ENCODE results near the gene EMC8. TPM values are rescaled to one million over a fixed set of nuclear protein-coding genes. Genes with fewer than 3 reads are reported as not detected.

EMC8 gene
- total and polyA plus RNA-seq, 2 of the 8 experiments (the other 6 are each of a cell fraction or from before 2014, with no cell fraction given), result 52.2 to 69.7 TPM

GRCh38 chr16:85798283-85798776 is 1.0 kb downstream of the EMC8 start:
- FAIRE-seq, result no peak
- Histone ChIP-seq H3K9me3 (ENCODE audit: insufficient read depth in 2 of 2, low read depth in 1 of 2, low read length in 1 of 2) (no peaks in the 10 kb centered on the region), H3K79me1 (ENCODE audit: low read depth, low read length) (peaks cover 11% of the 10 kb centered on the region), H2AK5ac (ENCODE audit: low read depth, low read length) (no peak overlapping the region), H3K23me2 (ENCODE audit: low read depth, low read length) (peaks cover 6% of the 10 kb centered on the region), H3K27ac (ENCODE audit: low read depth, low read length) (0 out of 2 replicates have a peak overlapping the region, but pooled peaks have one; percentile 58), H3K18ac (ENCODE audit: extremely low read depth, low read length) (no peak overlapping the region), H3K9ac (replicated peaks in 1 of 4; ENCODE audit: extremely low read depth in 1 of 4, low read depth in 3 of 4, low read length in 3 of 4) (peak overlapping the region; percentile 83 to 99 (median 89)), H3K79me2 (ENCODE audit: control insufficient read depth in 1 of 2, insufficient read depth in 2 of 2, low read length in 2 of 2) (peaks cover 29 to 88% of the 10 kb centered on the region in 2 experiments), H2AFZ (ENCODE audit: low read length) (no peak overlapping the region), H2BK20ac (ENCODE audit: low read length) (no peak overlapping the region), H3K27me3 (replicated peaks in 1 of 4; ENCODE audit: control insufficient read depth in 3 of 4, extremely low read depth in 1 of 4, insufficient read depth in 3 of 4, low read length in 3 of 4) (no peaks in the 10 kb centered on the region), H2BK15ac (ENCODE audit: low read length) (no peak overlapping the region), H2BK120ac (replicated peaks; ENCODE audit: low read depth, low read length) (no peak overlapping the region), H3K14ac (ENCODE audit: insufficient read length) (no peak overlapping the region), H4K20me1 (replicated peaks in 1 of 2; ENCODE audit: control insufficient read depth in 1 of 2, insufficient read depth in 2 of 2, low read length in 2 of 2) (peaks cover 6 to 19% of the 10 kb centered on the region in 2 experiments), H3K4me1 (replicated peaks in 1 of 4; ENCODE audit: control insufficient read depth in 3 of 4, insufficient read depth in 4 of 4, low read length in 3 of 4) (peaks cover 0 to 3% (median 0%) of the 10 kb centered on the region in 4 experiments; a peak in 1 of 7 replicates), H3K56ac (replicated peaks; ENCODE audit: insufficient read length, low read depth, low read length) (no peak overlapping the region), H3K4me2 (ENCODE audit: insufficient read depth in 1 of 2, low read depth in 2 of 2, low read length in 2 of 2) (peak overlapping the region; percentile 78 to 89), H3K4me3 (ENCODE audit: extremely low read depth in 1 of 4, insufficient read depth in 2 of 4, low read depth in 3 of 4, low read length in 4 of 4) (peak overlapping the region; percentile 82 to 97 (median 95)), H2BK5ac (ENCODE audit: low read depth, low read length) (no peak overlapping the region; the same call in 1 of the 2 replicates), H4K5ac (ENCODE audit: insufficient read length, low read depth, low read length) (no peak overlapping the region), H3K36me3 (ENCODE audit: control insufficient read depth in 2 of 4, insufficient read depth in 4 of 4, low read length in 3 of 4) (peaks cover 17 to 49% (median 27%) of the 10 kb centered on the region in 4 experiments), H2BK12ac (ENCODE audit: low read depth, low read length) (no peak overlapping the region), H3K4ac (replicated peaks; ENCODE audit: insufficient read length, low read depth, low read length) (no peak overlapping the region), H4K91ac (replicated peaks; ENCODE audit: insufficient read length, low read length) (no peak overlapping the region), H4K8ac (ENCODE audit: extremely low read depth, insufficient read depth, low read length) (no peak overlapping the region; the same call in 1 of the 2 replicates), H3K23ac (ENCODE audit: insufficient read length) (no peak overlapping the region)
- ChIA-PET POLR2A (ENCODE audit: partially characterized antibody) (interaction anchor here (0.7 to 1.6 kb wide), 4 partner anchors 9 to 48 kb away, joined by 3 to 6 read pairs (median 3); partner anchors contain the start of gene C16orf74), CTCF (ENCODE audit: partially characterized antibody) (interaction anchor here (1.0 kb wide), 1 partner anchor 12 kb away, joined by 3 read pairs; no protein-coding TSS in a partner anchor)
- WGBS, 2 experiments (ENCODE audit: extremely low coverage in 1 of 2, insufficient coverage in 1 of 2, insufficient read length in 1 of 2, insufficient replicate concordance in 2 of 2, low coverage in 1 of 2, low lambda C conversion rate in 2 of 2, missing lambda C conversion rate in 1 of 2), result 42% methylated on average over 17 of the region's 17 CpGs; no CpG with 5 or more reads in 1 of the 2 experiments
- DNase-seq (ENCODE audit: low read depth in 1 of 2, low spot score in 2 of 2), result no peak
- TF ChIP-seq FOSL1 (IDR thresholded peaks at IDR 0.05; ENCODE audit: insufficient read depth, low read depth, low read length), result no peak
- TF ChIP-seq KDM1A (IDR thresholded peaks at IDR 0.05; ENCODE audit: borderline replicate concordance, low read length), result no peak
- no peak for TF ChIP-seq CTCF (IDR thresholded peaks at IDR 0.05; ENCODE audit: control extremely low read depth in 1 of 3, insufficient read depth in 1 of 3, low read depth in 1 of 3, low read length in 3 of 3)
- TF ChIP-seq RNF2 (IDR thresholded peaks at IDR 0.05; ENCODE audit: borderline replicate concordance, low read depth, low read length, missing control alignments, poor library complexity, severe bottlenecking), result no peak
- no peak for TF ChIP-seq KDM4A (IDR thresholded peaks at IDR 0.05; ENCODE audit: low read depth, low read length, severe bottlenecking)
- TF ChIP-seq RBBP5 (IDR thresholded peaks at IDR 0.05; ENCODE audit: borderline replicate concordance, low read depth, low read length), result no peak
- no peak for TF ChIP-seq EGR1 (IDR thresholded peaks at IDR 0.05; ENCODE audit: borderline replicate concordance, low read depth, low read length)
- TF ChIP-seq TAF1 (IDR thresholded peaks at IDR 0.05; ENCODE audit: low read depth, low read length), result no peak
- TF ChIP-seq NRF1 (IDR thresholded peaks at IDR 0.05; ENCODE audit: low read depth, low read length), result no peak
- TF ChIP-seq SP2 (IDR thresholded peaks at IDR 0.05; ENCODE audit: low read length), result no peak

All from H1 (cell line).